NB4 (cell line): ENCODE data around the gene ADARB2.

Experiments used
- DNase-seq: peaks from one replicate; pipeline ENCODE4 v3.0.0; 2010; ENCODE audit warnings: low read depth
- H3K4me3 ChIP-seq: one replicate; pipeline ENCODE4 v1.5.1; 2011; ENCODE audit warnings: mild to moderate bottlenecking, low read depth, low read length, moderate library complexity
- CTCF ChIP-seq: IDR thresholded peaks from one replicate; pipeline ENCODE4 v1.5.1; 2012; ENCODE audit warnings: low read depth, low read length
- MYC ChIP-seq: IDR thresholded peaks from 2 replicates; pipeline ENCODE4 v1.6.1; 2011; ENCODE audit warnings: low read depth, low read length
- POLR2A ChIP-seq: IDR thresholded peaks from 2 replicates; pipeline ENCODE4 v1.6.1; 2011; ENCODE audit warnings: mild to moderate bottlenecking; ENCODE audit not compliant: insufficient read length; ENCODE audit errors: extremely low read depth
- TF ChIP-seq, protein P1 (sequence below): IDR thresholded peaks from 2 replicates; pipeline ENCODE4 v1.6.1; 2011; ENCODE audit warnings: low read depth, low read length

ADARB2 gene

DNA sequence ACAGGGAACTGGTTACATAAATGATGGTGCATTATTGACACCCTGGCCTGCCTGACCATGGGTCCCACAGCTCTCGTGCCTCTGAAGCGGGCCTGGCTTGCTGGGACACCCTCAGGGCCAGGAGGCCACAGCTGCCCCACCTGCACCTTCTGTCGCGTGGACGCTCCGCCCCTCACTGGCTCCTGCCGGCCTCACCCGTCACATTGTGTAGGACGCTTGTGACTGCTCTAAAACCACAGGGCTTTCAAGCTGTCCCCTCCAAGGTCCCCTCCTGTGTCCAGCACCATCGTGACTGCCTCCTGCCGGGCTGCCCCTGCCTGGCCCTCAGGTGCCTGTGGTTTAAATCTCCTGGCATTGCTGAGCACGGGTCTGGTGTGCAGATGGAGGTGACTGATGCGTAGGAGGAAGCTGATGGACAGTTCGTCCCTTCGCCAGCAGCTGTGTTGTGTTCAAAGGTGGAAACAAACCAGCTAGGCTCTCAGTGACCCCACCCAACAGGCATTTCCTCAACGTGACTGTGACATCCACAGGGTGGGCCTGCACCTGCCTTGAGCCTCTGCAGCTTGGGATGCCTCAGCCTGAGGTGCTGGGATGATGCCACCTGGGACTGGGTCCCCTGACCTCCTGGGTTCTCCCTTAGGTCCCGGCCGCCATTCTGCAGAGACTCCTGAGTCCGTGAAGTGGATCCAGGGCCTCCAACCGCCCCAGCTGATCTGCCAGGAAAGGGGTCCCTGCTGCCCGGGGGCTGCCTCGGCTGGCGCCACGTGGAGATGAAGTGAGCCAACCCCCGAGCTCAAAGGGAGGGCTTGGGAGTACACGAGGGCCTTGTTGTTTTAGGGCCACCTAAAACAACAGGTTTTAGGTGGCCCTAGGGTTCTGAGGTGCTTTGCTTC lies 532.6 kb downstream of the ADARB2 start:
- no peak for DNase-seq
- TF ChIP-seq, protein P1, sequence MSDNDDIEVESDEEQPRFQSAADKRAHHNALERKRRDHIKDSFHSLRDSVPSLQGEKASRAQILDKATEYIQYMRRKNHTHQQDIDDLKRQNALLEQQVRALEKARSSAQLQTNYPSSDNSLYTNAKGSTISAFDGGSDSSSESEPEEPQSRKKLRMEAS: no peak
- TF ChIP-seq MYC (no peak), POLR2A (no peak)
- H3K4me3 ChIP-seq: no peak overlapping the region

DNA sequence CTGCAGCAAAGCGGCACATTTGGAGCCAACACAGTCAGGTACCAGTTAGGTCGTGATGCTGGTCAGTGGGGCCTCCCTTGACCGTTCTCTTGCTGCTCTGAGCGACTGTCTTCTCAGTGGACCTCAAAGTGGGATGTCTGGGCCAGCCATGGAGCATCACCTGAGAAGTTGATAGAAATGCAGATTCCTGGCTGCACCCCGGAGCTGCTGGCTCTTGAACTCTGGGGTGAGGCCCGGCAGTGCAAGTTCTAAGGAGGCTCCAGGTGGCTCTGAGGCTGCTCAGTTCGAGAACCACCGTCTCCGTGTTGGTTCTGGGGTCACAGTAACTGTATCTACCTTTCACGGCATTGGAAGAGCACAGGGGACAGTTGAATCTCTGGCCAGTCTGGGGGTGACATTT lies 533.6 kb downstream of the ADARB2 start:
- H3K4me3 ChIP-seq: no peak overlapping the region
- no peak for TF ChIP-seq MYC
- no peak for TF ChIP-seq POLR2A
- no peak for TF ChIP-seq CTCF
- TF ChIP-seq, protein P1: no peak

DNA sequence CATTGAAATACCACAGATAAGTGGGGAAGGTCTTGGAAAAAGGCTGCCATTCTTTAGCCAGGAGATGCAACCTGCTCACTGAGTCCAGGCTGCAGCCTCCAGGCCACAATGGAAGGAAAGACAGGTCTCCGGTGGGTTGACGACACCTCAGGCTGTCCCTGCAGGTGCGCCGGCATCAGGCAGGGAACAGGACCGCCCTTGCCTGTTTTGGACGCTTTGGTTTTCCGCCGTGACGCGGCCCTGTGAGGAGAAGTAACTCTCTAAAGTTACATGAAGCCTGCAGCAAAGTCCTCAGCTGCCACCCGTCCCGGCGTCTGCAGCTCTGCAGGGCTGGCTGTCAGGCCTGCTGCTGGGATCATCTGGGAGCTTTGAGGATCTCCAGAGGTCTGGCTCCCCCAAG lies 534.1 kb downstream of the ADARB2 start:
- no peak overlapping the region for H3K4me3 ChIP-seq
- no peak for DNase-seq

More for the DNA sequence above, 533.6 kb downstream of the ADARB2 start:
- no peak for DNase-seq

DNA sequence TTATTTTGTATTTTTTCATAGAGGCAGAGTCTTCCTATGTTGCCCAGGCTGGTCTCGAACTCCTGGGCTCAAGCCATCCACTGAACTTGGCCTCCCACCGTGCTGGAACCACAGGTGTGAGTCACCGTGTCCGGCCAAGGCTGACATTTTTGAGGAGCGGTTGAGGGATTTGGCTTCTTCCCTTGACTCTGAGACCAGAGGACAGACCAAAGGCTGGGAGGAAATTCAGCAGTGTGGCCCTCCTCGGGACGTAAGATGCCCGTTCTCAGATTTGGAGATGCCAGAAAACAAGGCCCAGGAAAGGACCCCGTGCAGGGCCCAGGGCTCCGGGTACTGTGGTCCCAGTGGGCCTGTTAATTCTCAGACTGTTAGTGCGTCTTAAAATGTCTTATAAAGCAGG lies 535.0 kb downstream of the ADARB2 start:
- TF ChIP-seq CTCF (no peak), POLR2A (no peak), MYC (no peak)
- TF ChIP-seq, protein P1: no peak
- H3K4me3 ChIP-seq: no peak overlapping the region
- DNase-seq: peak; percentile 15

More for the DNA sequence above, 534.1 kb downstream of the ADARB2 start:
- no peak for TF ChIP-seq CTCF

- TF ChIP-seq POLR2A (no peak), CTCF (no peak)
- TF ChIP-seq, protein P1: no peak
- DNase-seq: no peak
- no peak overlapping the region for H3K4me3 ChIP-seq
These were observed 536.2 kb downstream of the ADARB2 start for GRCh38 chr10:1200866-1201807.
